HepG2 (cell line): Measurements from ENCODE around the gene NEDD8. TPM values are rescaled to one million over a fixed set of nuclear protein-coding genes. Genes with fewer than 3 reads are reported as not detected.
"Not testable (repeated sequence)": the region's sequence is repeated elsewhere in the genome, so short reads cannot be mapped to it uniquely, and the experiment has no call there.

Experiments used
- ATAC-seq: fragments of 200-7000 bp; cut with Tn5 transposase; 3 replicates; pipeline ENCODE4 v1.9.1; 2020; ENCODE audit warnings: mild to moderate bottlenecking, moderate library complexity
- BruUV-seq: library from RNA; stranded (reverse); fragments of 400-500 nt; replicated peaks from 2 replicates; lab custom pipeline; 2021; lab: Mats Ljungman, UMichigan
- CTCF ChIA-PET: fragments of 300-600 bp; formaldehyde crosslinking; extraction: SDS; loops from one replicate; lab custom pipeline; 2021; ENCODE audit warnings: low total read pairs, inconsistent platforms, low intra/inter-chr PET ratio; lab: Yijun Ruan, JAX
- POLR2A ChIA-PET: fragments of 350-600 bp; sonication (Branson Sonifier 250); formaldehyde crosslinking; loops from one replicate; lab custom pipeline; 2020; ENCODE audit warnings: antibody characterized with exemption, inconsistent platforms; lab: Yijun Ruan, JAX
- DNase-seq: peaks from one replicate; pipeline ENCODE4 v3.0.0-alpha.2; 2015; ENCODE audit warnings: low spot score
- FAIRE-seq: peaks from 3 replicates; lab custom pipeline; 2011; peaks lifted over from hg19 to GRCh38; lab: Jason Lieb, UNC
- H2AFZ ChIP-seq: one replicate; pipeline ENCODE4 v1.6.1; 2011; ENCODE audit warnings: low read length, inconsistent platforms
- H3K27ac ChIP-seq: fragments of 300-600 bp; 3 replicates; pipeline ENCODE4 v1.8.0; 2011; ENCODE audit warnings: mixed run types, mild to moderate bottlenecking, mixed read lengths, low read length, inconsistent platforms; ENCODE audit not compliant: insufficient read depth; ENCODE audit errors: extremely low read length
- H3K27me3 ChIP-seq, 2 experiments: fragments of 200-600 bp in 1 of 2; 2 replicates in 1 of 2; 3 replicates in 1 of 2; pipeline versions ENCODE4 v1.6.0 to v1.8.0; 2011; ENCODE audit warnings: low read length in 2 of 2, mild to moderate bottlenecking in 2 of 2, moderate library complexity in 2 of 2, inconsistent platforms in 1 of 2; ENCODE audit not compliant: insufficient read depth in 2 of 2, control insufficient read depth in 1 of 2
- H3K36me3 ChIP-seq, 2 experiments: fragments of 200-600 bp in 1 of 2; replicated peaks in 1 of 2; 2 replicates in 1 of 2; 3 replicates in 1 of 2; pipeline versions ENCODE4 v1.5.1 to v1.8.0; 2011; ENCODE audit warnings: low read length in 2 of 2, inconsistent platforms in 1 of 2; ENCODE audit not compliant: insufficient read depth in 2 of 2, control insufficient read depth in 1 of 2
- H3K4me1 ChIP-seq: 2 replicates; pipeline ENCODE4 v1.5.1; 2012; ENCODE audit warnings: low read length, inconsistent platforms; ENCODE audit not compliant: insufficient read depth
- H3K4me2 ChIP-seq: 2 replicates; pipeline ENCODE4 v1.6.0; 2011; ENCODE audit warnings: low read depth, low read length, inconsistent platforms
- H3K4me3 ChIP-seq, 3 experiments: fragments of 200-600 bp in 1 of 3; sonication (generic), shearing (Covaris generic) in 1 of 3; replicated peaks in 1 of 3; 2 replicates each; pipeline ENCODE4 v1.5.1; 2011 to 2016; ENCODE audit warnings: low read length in 3 of 3, inconsistent platforms in 2 of 3, low read depth in 2 of 3, mild to moderate bottlenecking in 2 of 3, control low read depth in 1 of 3, mixed read lengths in 1 of 3; ENCODE audit not compliant: insufficient read depth in 1 of 3
- H3K79me2 ChIP-seq: one replicate; pipeline ENCODE4 v1.6.1; 2011; ENCODE audit warnings: low read length, inconsistent platforms; ENCODE audit not compliant: insufficient read depth
- H3K9ac ChIP-seq: 2 replicates; pipeline ENCODE4 v1.6.0; 2011; ENCODE audit warnings: mild to moderate bottlenecking, low read depth, low read length, inconsistent platforms; ENCODE audit not compliant: insufficient read depth
- H3K9me3 ChIP-seq: 2 replicates; pipeline ENCODE4 v1.5.1; 2012; ENCODE audit warnings: mild to moderate bottlenecking, low read length
- H4K20me1 ChIP-seq: 2 replicates; pipeline ENCODE4 v1.6.0; 2011; ENCODE audit warnings: inconsistent platforms, mild to moderate bottlenecking, low read length, moderate library complexity; ENCODE audit not compliant: insufficient read depth
- FOXP1 ChIP-seq, 2 experiments: fragments of 450-650 bp in 1 of 2; IDR thresholded peaks; 2 replicates each; pipeline ENCODE4 v1.6.1; 2017 to 2018; ENCODE audit warnings: antibody characterized with exemption in 1 of 2
- NRL ChIP-seq: sonication (generic); formaldehyde crosslinking; IDR thresholded peaks from 2 replicates; pipeline ENCODE4 v1.5.0; 2020; ENCODE audit warnings: missing genetic modification reagents, mild to moderate bottlenecking, moderate library complexity, borderline replicate concordance
- SRF ChIP-seq: IDR thresholded peaks from 2 replicates; pipeline ENCODE4 v1.6.1; 2011; ENCODE audit warnings: mild to moderate bottlenecking, low read depth, low read length, moderate library complexity
- TEAD3 ChIP-seq: optimal IDR thresholded peaks from 2 replicates; pipeline ENCODE3; 2016; ENCODE audit warnings: borderline replicate concordance
- ZNF317 ChIP-seq: sonication (generic); formaldehyde crosslinking; IDR thresholded peaks from 2 replicates; pipeline ENCODE4 v1.5.0; 2020; ENCODE audit warnings: mild to moderate bottlenecking, missing genetic modification reagents
- ZNF547 ChIP-seq: sonication (generic); formaldehyde crosslinking; IDR thresholded peaks from 2 replicates; pipeline ENCODE4 v1.5.1; 2020; ENCODE audit warnings: mild to moderate bottlenecking, missing genetic modification reagents
- ZNF607 ChIP-seq: sonication (generic); formaldehyde crosslinking; IDR thresholded peaks from 2 replicates; pipeline ENCODE4 v1.5.1; 2020; ENCODE audit warnings: missing genetic modification reagents, mild to moderate bottlenecking, borderline replicate concordance
- ZNF75D ChIP-seq: sonication (generic); formaldehyde crosslinking; IDR thresholded peaks from 2 replicates; pipeline ENCODE4 v1.8.1; 2023; ENCODE audit warnings: missing genetic modification reagents, mild to moderate bottlenecking, borderline replicate concordance
- ZNF766 ChIP-seq: sonication (generic); formaldehyde crosslinking; IDR thresholded peaks from 2 replicates; pipeline ENCODE4 v1.5.0; 2020; ENCODE audit warnings: missing genetic modification reagents, borderline replicate concordance
- WGBS: methylation state at CpG from one replicate; pipeline ENCODE4 v1.1.6; 2017; ENCODE audit warnings: low lambda C conversion rate; 5-methylcytosine and 5-hydroxymethylcytosine counted together
- in situ Hi-C: cut with HindIII; loops from 2 replicates; pipeline ENCODE4 v1.10.0; 2017; ENCODE audit warnings: low pct_unique_long_range_greater_than_20kb; ENCODE audit not compliant: extremely low pct_ligation_motif_present
- intact Hi-C: fragments of 100-400 bp; cut with micrococcal nuclease; formaldehyde crosslinking; loops from one replicate; pipeline ENCODE4 v1.10.0; 2022; ENCODE audit not compliant: unreplicated experiment
- polyA plus RNA-seq, 8 experiments: library from polyadenylated mRNA; depleted of rRNA in 3 of 8; stranded (reverse) in 7 of 8; unstranded in 1 of 8; fragments of >200 nt; fragmentation: Illumina TruSeq in 4 of 8; extraction: Trizol in 4 of 8; gene quantifications; 2 replicates each; pipeline versions ENCODE4 v1.2.1 to v1.2.3, GENCODE V29; 2011 to 2016; ENCODE audit warnings: low read depth in 4 of 8, missing spikeins in 1 of 8, mixed read lengths in 1 of 8; ENCODE audit not compliant: insufficient read depth in 1 of 8
- total RNA-seq, 5 experiments: library from RNA; depleted of rRNA; stranded (reverse); fragments of >200 nt; fragmentation: Illumina TruSeq; extraction: Trizol; gene quantifications; 2 replicates each; pipeline ENCODE4 v1.2.3, GENCODE V29; 2016; ENCODE audit warnings: low read depth in 1 of 5
- TF ChIP-seq, protein P1 (sequence below): sonication (generic); formaldehyde crosslinking; IDR thresholded peaks from 2 replicates; pipeline ENCODE4 v1.4.0; 2020; ENCODE audit warnings: missing genetic modification reagents; ENCODE audit errors: not compliant biosample characterization
- TF ChIP-seq, protein P2 (sequence below): sonication (generic); formaldehyde crosslinking; IDR thresholded peaks from 2 replicates; pipeline ENCODE4 v1.5.1; 2020; ENCODE audit warnings: missing genetic modification reagents, mild to moderate bottlenecking, borderline replicate concordance

NEDD8 gene
- total and polyA plus RNA-seq, 2 of the 13 experiments (the other 11 are each of a cell fraction or from before 2014, with no cell fraction given): 535 to 713 TPM

DNA sequence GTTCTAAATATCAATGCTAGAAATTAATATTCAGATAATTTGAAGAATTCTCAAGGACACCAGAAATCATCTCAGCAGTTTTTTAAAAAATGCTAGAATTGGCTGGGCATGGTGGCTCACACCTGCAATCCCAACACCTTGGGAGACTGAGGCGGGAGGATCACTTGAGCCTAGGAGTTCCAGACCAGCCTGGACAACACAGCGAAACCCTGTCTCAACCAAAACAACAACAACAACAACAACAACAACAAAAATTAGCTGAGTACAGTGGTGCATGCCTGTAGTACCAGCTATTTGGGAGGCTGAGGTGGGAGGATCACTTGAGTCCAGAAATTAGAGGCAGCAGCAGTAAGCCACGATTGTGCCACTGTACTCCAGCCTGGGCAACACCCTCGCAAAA lies 13.1 kb downstream of the NEDD8 start:
- no peaks in the 10 kb centered on the region; a peak in 1 of 5 replicates for H3K27me3 ChIP-seq
- peaks cover 36% of the 10 kb centered on the region for H3K79me2 ChIP-seq
- DNase-seq (no peak), ATAC-seq (no peak), FAIRE-seq (no peak)
- no peaks in the 10 kb centered on the region for H4K20me1 ChIP-seq
- H3K9ac ChIP-seq: no peak overlapping the region
- H2AFZ ChIP-seq: no peak overlapping the region
- in situ Hi-C loops: no loop called here
- WGBS: 95% methylated on average over 4 of the region's 4 CpGs
- peaks cover 17% of the 10 kb centered on the region for H3K4me1 ChIP-seq
- no peak overlapping the region for H3K4me3 ChIP-seq
- H3K4me2 ChIP-seq: no peak overlapping the region
- TF ChIP-seq, protein P1, sequence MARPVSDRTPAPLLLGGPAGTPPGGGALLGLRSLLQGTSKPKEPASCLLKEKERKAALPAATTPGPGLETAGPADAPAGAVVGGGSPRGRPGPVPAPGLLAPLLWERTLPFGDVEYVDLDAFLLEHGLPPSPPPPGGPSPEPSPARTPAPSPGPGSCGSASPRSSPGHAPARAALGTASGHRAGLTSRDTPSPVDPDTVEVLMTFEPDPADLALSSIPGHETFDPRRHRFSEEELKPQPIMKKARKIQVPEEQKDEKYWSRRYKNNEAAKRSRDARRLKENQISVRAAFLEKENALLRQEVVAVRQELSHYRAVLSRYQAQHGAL: peak; percentile 35
- TF ChIP-seq NRL (CRISPR knock-in tag) (no peak), SRF (no peak), FOXP1 (IDR thresholded peaks at IDR 0.05) (peak; percentile 60; the same call in 1 of the 2 replicates), FOXP1 (CRISPR knock-in tag; IDR thresholded peaks at IDR 0.05) (no peak), ZNF766 (CRISPR knock-in tag) (0 out of 2 replicates have a peak, but pooled peaks have one; percentile 70)
- no TSS peak for BruUV-seq
- CTCF ChIA-PET: no interaction called here
- no peak overlapping the region for H3K27ac ChIP-seq
- peaks cover 8 to 12% of the 10 kb centered on the region in 2 experiments; a peak in 4 of 5 replicates for H3K36me3 ChIP-seq
- POLR2A ChIA-PET: interaction anchor here (1.3 to 4.2 kb wide), 2 partner anchors 12 to 23 kb away, joined by 7 to 26 read pairs; partner anchors contain the start of gene TINF2
- intact Hi-C loops: no loop called here
- H3K9me3 ChIP-seq: no peaks in the 10 kb centered on the region

DNA sequence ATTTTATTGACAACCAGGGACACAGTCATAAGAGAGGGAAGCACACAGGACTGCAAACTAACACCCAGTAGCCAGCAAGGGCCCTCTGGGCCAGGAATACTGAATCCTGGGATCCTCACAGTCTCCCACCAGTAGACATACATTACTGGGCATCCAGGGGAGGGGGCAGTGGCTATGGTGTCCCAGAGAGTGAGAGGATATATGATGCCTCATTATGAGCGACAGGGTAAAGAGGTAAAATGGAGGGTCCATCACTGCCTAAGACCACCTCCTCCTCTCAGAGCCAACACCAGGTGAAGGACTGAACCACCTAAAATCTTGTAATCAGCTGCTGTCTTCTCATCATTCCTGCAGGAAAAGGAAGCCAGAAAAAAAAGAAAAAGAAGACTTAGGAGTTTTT lies 15.3 kb downstream of the NEDD8 start:
- H4K20me1 ChIP-seq; ATAC-seq; DNase-seq; H3K9me3 ChIP-seq; H2AFZ ChIP-seq; H3K9ac ChIP-seq; H3K4me3 ChIP-seq; BruUV-seq; H3K27me3 ChIP-seq; H3K27ac ChIP-seq; H3K4me2 ChIP-seq; in situ Hi-C loops; FAIRE-seq; TF ChIP-seq FOXP1 (CRISPR knock-in tag; IDR thresholded peaks at IDR 0.05): not testable (repeated sequence)
- TF ChIP-seq TEAD3 (CRISPR knock-in tag): peak; percentile 17
- 0 out of 2 replicates have a peak, but pooled peaks have one; percentile 9 for TF ChIP-seq ZNF607 (CRISPR knock-in tag)
- TF ChIP-seq ZNF317: 0 out of 2 replicates have a peak, but pooled peaks have one; percentile 24
- TF ChIP-seq ZNF547 (CRISPR knock-in tag): 0 out of 2 replicates have a peak, but pooled peaks have one; percentile 39
- TF ChIP-seq FOXP1 (IDR thresholded peaks at IDR 0.05): 0 out of 2 replicates have a peak, but pooled peaks have one; percentile 30
- TF ChIP-seq ZNF75D (CRISPR knock-in tag): peak; percentile 73; the same call in 1 of the 2 replicates
- TF ChIP-seq, protein P2, sequence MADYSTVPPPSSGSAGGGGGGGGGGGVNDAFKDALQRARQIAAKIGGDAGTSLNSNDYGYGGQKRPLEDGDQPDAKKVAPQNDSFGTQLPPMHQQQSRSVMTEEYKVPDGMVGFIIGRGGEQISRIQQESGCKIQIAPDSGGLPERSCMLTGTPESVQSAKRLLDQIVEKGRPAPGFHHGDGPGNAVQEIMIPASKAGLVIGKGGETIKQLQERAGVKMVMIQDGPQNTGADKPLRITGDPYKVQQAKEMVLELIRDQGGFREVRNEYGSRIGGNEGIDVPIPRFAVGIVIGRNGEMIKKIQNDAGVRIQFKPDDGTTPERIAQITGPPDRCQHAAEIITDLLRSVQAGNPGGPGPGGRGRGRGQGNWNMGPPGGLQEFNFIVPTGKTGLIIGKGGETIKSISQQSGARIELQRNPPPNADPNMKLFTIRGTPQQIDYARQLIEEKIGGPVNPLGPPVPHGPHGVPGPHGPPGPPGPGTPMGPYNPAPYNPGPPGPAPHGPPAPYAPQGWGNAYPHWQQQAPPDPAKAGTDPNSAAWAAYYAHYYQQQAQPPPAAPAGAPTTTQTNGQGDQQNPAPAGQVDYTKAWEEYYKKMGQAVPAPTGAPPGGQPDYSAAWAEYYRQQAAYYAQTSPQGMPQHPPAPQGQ (CRISPR knock-in tag): 0 out of 2 replicates have a peak, but pooled peaks have one; percentile 14
- ChIA-PET CTCF (interaction anchor here (1.5 to 3.1 kb wide), 3 partner anchors 26 to 81 kb away, joined by 10 to 44 read pairs (median 19); partner anchors contain the start of genes RABGGTA and TINF2), POLR2A (interaction anchor here (1.7 to 4.9 kb wide), 2 partner anchors 29 to 54 kb away, joined by 19 to 99 read pairs; partner anchors contain the start of genes IPO4 and RABGGTA)
- peaks cover 8 to 11% of the 10 kb centered on the region in 2 experiments; a peak in 4 of 5 replicates for H3K36me3 ChIP-seq
- H3K4me1 ChIP-seq: peaks cover 32% of the 10 kb centered on the region
- WGBS: 100% methylated on average over 1 of the region's 1 CpG
- intact Hi-C loops: loop anchor here (1.0 to 2.0 kb wide), 4 partner anchors 15 to 80 kb away; partner anchors contain the start of genes GMPR2, NEDD8, RABGGTA and TINF2
- H3K79me2 ChIP-seq: peaks cover 23% of the 10 kb centered on the region
